Dermis microvascular lymphatic vessel endothelial cell (primary cell): ENCODE data around the gene SHROOM3. TPM values are rescaled to one million over a fixed set of nuclear protein-coding genes. Genes with fewer than 3 reads are reported as not detected.
"Not testable (repeated sequence)": the region's sequence is repeated elsewhere in the genome, so short reads cannot be mapped to it uniquely, and the experiment has no call there.

ENCODE experiments used
- DNase-seq, 2 donors: peaks; one replicate each; pipeline versions ENCODE4 v3.0.0 to v3.0.0-alpha.2; 2010; ENCODE audit warnings: low read depth in 2 of 2
- total RNA-seq: library from RNA; depleted of rRNA; stranded (reverse); fragments of >200 nt; gene quantifications from 2 replicates; pipeline ENCODE4 v1.2.1, GENCODE V29; 2014

Gene SHROOM3
- total RNA-seq, 1 donor from 2014 or later, result 0.13 TPM

GRCh38 chr4:76591992-76592391 is 157.0 kb downstream of the SHROOM3 start:
- DNase-seq, result no peak

GRCh38 chr4:76592460-76592859 is 157.4 kb downstream of the SHROOM3 start:
- no peak for DNase-seq

GRCh38 chr4:76594173-76594572 is 159.1 kb downstream of the SHROOM3 start:
- DNase-seq, result no peak

GRCh38 chr4:76595435-76595834 is 160.4 kb downstream of the SHROOM3 start:
- DNase-seq, result no peak

- DNase-seq, result no peak
Measured at GRCh38 chr4:76596713-76597112, 161.7 kb downstream of the SHROOM3 start.

GRCh38 chr4:76597423-76597979 is 162.5 kb downstream of the SHROOM3 start:
- no peak for DNase-seq

GRCh38 chr4:76600447-76600846 is 165.4 kb downstream of the SHROOM3 start:
- DNase-seq, result no peak

- DNase-seq, result peak in 1 of 2 donors; percentile 31
Measured at GRCh38 chr4:76601791-76602190, 166.8 kb downstream of the SHROOM3 start.

- DNase-seq, result no peak
Measured at GRCh38 chr4:76605099-76605563, 170.1 kb downstream of the SHROOM3 start.

GRCh38 chr4:76606645-76607265 is 171.7 kb downstream of the SHROOM3 start:
- no peak for DNase-seq

GRCh38 chr4:76607266-76607799 is 172.3 kb downstream of the SHROOM3 start:
- DNase-seq, result no peak

- DNase-seq, result no peak
Measured at GRCh38 chr4:76607846-76608245, 172.8 kb downstream of the SHROOM3 start.

GRCh38 chr4:76608549-76608948 is 173.5 kb downstream of the SHROOM3 start:
- DNase-seq, result not testable (repeated sequence)

GRCh38 chr4:76610751-76611547 is 175.9 kb downstream of the SHROOM3 start:
- no peak for DNase-seq

GRCh38 chr4:76611616-76612207 is 176.7 kb downstream of the SHROOM3 start:
- no peak for DNase-seq

GRCh38 chr4:76614589-76614988 is 179.6 kb downstream of the SHROOM3 start:
- no peak for DNase-seq

- DNase-seq, result no peak
Measured at GRCh38 chr4:76615999-76616398, 181.0 kb downstream of the SHROOM3 start.

GRCh38 chr4:76616526-76616925 is 181.5 kb downstream of the SHROOM3 start:
- no peak for DNase-seq

- DNase-seq, result no peak
Measured at GRCh38 chr4:76620723-76621468, 185.9 kb downstream of the SHROOM3 start.

GRCh38 chr4:76622126-76622525 is 187.1 kb downstream of the SHROOM3 start:
- DNase-seq, result no peak

- DNase-seq, result no peak
Measured at GRCh38 chr4:76622717-76623116, 187.7 kb downstream of the SHROOM3 start.
